ENCODE results near the gene UBE2G2.

DNA sequence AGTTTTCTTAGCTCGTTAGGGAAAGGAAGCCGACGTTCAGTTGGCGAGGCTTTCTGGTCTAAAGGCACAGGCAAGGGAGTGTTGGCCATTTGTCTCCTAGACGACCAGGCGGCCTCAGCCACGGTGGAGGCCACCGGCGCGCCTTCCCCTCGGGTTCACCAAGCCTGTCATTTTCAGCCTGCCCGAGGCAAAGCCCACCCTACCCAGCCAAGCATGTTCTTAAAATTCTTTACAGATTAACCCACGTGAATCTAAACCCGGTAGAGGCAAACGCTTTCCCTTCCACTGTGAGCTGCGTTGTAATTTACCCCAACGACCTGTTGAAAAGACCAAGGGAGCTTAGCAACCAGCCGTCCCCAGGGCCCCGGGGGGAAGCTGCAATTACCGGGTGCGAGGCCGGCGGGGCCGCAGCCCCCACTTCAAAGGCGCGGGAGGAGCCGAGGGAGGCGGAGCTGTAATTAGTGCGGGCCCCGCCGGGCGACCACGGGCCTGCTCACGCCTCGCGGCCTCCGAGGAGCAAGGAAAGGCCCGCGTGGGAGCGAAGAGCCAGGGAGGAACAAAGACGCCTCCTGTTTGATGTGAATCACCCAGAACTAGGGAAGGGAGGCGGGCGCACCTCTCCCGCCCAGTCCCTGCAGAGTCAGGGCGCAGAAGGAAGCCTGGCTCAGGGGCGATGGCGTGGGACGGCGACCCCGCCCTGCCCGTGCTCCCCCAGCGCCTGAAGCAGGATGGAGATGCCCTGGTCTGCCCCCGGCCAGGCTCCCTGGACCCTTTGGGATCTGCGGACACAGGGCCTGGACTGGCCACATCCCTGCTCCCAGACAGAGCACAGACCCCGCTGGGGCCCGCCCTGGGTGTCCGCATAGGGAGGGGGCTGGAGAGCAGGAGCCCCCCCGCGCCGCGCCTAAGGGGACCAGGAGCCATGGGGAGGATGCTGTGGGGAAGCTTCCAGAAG is 78.2 kb downstream of the UBE2G2 start:
- TF ChIP-seq POLR2A (IDR thresholded peaks at IDR 0.05): no peak
- no peak for TF ChIP-seq POLR2AphosphoS5 (IDR thresholded peaks at IDR 0.05)

Data from prostate gland (tissue), 1 donor.